Pancreas (tissue), 10 donors: ENCODE data around the gene CDT1. TPM values are rescaled to one million over a fixed set of nuclear protein-coding genes. Genes with fewer than 3 reads are reported as not detected.

Source experiments
- ATAC-seq, 4 donors: fragments of 200-7000 bp; cut with Tn5 transposase; one replicate each; pipeline versions ENCODE4 v1.8.0 to v1.9.1; 2020; ENCODE audit warnings: mild to moderate bottlenecking in 4 of 4, moderate library complexity in 4 of 4
- DNase-seq, 6 donors: peaks; one replicate each; pipeline ENCODE4 v3.0.0-alpha.2; 2020
- FAIRE-seq: peaks from 2 replicates; lab custom pipeline; 2012; peaks lifted over from hg19 to GRCh38; lab: Jason Lieb, UNC
- H3K27ac ChIP-seq, 4 donors: fragments of 200-600 bp; sonication (generic); 1 replicate in 3 of 4; 2 replicates in 1 of 4; pipeline versions ENCODE4 v1.5.0 to v1.8.0; 2020
- H3K27me3 ChIP-seq, 4 donors: fragments of 200-600 bp; one replicate each; pipeline ENCODE4 v1.8.0; 2021
- H3K36me3 ChIP-seq, 3 donors: fragments of 200-600 bp; sonication (generic) in 1 of 3; one replicate each; pipeline versions ENCODE4 v1.5.0 to v1.8.0; 2020 to 2021
- H3K4me1 ChIP-seq, 3 donors: fragments of 200-600 bp; one replicate each; pipeline ENCODE4 v1.8.0; 2021
- H3K4me3 ChIP-seq, 4 donors: fragments of 200-600 bp; sonication (generic) in 2 of 4; one replicate each; pipeline versions ENCODE4 v1.5.0 to v1.8.0; 2020 to 2021
- H3K9me3 ChIP-seq, 4 donors: fragments of 200-600 bp; one replicate each; pipeline ENCODE4 v1.8.0; 2021
- WGBS, 2 donors: extraction: QIAGEN DNeasy Blood & Tissue Kit; methylation state at CpG; one replicate each; pipeline ENCODE4 v1.1.7; 2013; 5-methylcytosine and 5-hydroxymethylcytosine counted together
- intact Hi-C, 3 donors: fragments of 100-400 bp; cut with DNase I; formaldehyde crosslinking; loops; one replicate each; pipeline versions ENCODE4 v1.11.1 to v1.14.2; 2022
- polyA plus RNA-seq, 2 donors: library from polyadenylated mRNA; stranded (reverse); fragments of 200-250 nt; gene quantifications; one replicate each; pipeline ENCODE4 v1.2.3, GENCODE V29; 2013
- total RNA-seq, 6 donors: library from RNA; stranded (reverse); fragmentation: NEBNext Ultra II Directional in 4 of 6; extraction: Animal tissue kit (Norgen Biotek cat#: 25700) in 4 of 6; gene quantifications; one replicate each; pipeline versions ENCODE4 v1.2.1 to v1.2.4, GENCODE V29; 2021 to 2023
- TF ChIP-seq, protein P1 (sequence below), 4 donors: fragments of 200-600 bp; sonication (generic) in 3 of 4; IDR thresholded peaks; one replicate each; pipeline versions ENCODE4 v1.5.0 to v1.8.0; 2021; ENCODE audit warnings: antibody characterized with exemption in 4 of 4
- donor health status: healthy with polysubstance abuse.
- donor health status: DM: no; HTN: no; CAD: no; lungs with moderate emphysema.
- donor health status: DM: no; HTN: no; CAD: no.
- donor health status: control.
- donor health status: control.
- donor health status: Bipolar disorder and iron deficiency.
- donor health status: DM: yes; HTN: yes; CAD: no.
- donor health status: DM: no; HTN: no; CAD: no.
- donor health status: DM: no; HTN: no; CAD: no.
- donor health status: DM: yes; HTN: yes; CAD: no.

CDT1 gene
- total and polyA plus RNA-seq, 8 donors: 0.12 to 1.8 (median 0.78) TPM

DNA sequence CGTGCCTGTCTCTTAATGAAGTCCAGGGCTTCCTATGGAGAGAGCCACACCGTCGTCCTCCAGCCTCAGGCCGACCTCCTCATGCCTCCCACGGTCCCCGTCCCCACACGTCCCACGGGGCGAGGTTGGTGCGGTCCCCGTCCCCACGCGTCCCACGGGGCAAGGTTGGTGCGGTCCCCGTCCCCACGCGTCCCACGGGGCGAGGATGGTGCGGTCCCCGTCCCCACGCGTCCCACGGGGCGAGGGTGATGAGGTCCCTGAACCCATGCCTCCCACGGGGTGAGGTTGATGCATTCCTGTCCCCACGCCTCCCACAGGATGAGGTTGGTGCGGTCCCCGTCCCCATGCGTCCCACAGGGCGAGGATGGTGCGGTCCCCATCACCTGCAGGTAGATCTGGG, 32.2 kb downstream of the CDT1 start:
- 94% methylated on average over 33 of the region's 33 CpGs for WGBS, 2 donors
- intact Hi-C loops: no loop called here
- H3K4me3 ChIP-seq: no peak overlapping the region
- no peak overlapping the region for H3K27ac ChIP-seq
- no peaks in the 10 kb centered on the region for H3K36me3 ChIP-seq
- no peaks in the 10 kb centered on the region for H3K4me1 ChIP-seq
- TF ChIP-seq, protein P1, sequence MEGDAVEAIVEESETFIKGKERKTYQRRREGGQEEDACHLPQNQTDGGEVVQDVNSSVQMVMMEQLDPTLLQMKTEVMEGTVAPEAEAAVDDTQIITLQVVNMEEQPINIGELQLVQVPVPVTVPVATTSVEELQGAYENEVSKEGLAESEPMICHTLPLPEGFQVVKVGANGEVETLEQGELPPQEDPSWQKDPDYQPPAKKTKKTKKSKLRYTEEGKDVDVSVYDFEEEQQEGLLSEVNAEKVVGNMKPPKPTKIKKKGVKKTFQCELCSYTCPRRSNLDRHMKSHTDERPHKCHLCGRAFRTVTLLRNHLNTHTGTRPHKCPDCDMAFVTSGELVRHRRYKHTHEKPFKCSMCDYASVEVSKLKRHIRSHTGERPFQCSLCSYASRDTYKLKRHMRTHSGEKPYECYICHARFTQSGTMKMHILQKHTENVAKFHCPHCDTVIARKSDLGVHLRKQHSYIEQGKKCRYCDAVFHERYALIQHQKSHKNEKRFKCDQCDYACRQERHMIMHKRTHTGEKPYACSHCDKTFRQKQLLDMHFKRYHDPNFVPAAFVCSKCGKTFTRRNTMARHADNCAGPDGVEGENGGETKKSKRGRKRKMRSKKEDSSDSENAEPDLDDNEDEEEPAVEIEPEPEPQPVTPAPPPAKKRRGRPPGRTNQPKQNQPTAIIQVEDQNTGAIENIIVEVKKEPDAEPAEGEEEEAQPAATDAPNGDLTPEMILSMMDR (IDR thresholded peaks at IDR 0.05): no peak
- DNase-seq (peak in 2 of 6 donors; percentile 25 to 46), FAIRE-seq (no peak), ATAC-seq (no peak)
- no peaks in the 10 kb centered on the region for H3K9me3 ChIP-seq
- no peaks in the 10 kb centered on the region for H3K27me3 ChIP-seq

DNA sequence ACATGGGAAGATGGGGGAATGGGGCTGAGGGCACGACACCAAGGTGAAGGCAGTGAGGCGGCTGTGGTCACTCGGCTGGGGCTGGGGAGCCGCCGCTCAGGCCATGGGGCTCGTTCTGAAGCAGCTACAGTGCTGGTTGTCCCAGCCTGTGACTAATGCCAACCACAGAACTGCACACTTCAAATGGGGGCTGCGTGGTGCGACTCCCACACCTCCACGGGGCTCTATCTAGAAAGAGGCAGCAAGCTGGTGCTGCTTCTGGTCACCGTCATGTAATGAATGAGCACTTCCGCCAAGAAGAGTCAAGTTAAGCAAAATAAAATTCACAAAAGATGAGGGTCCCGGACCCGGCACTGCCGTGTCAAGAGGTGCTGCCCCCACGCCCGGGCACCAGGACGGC, 33.2 kb downstream of the CDT1 start:
- Histone ChIP-seq H3K9me3 (no peaks in the 10 kb centered on the region), H3K4me3 (no peak overlapping the region), H3K27ac (no peak overlapping the region), H3K27me3 (no peaks in the 10 kb centered on the region), H3K4me1 (no peaks in the 10 kb centered on the region), H3K36me3 (no peaks in the 10 kb centered on the region)
- TF ChIP-seq, protein P1 (IDR thresholded peaks at IDR 0.05): no peak
- WGBS, 2 donors: 90 to 93% methylated on average over 17 of the region's 17 CpGs
- intact Hi-C loops: no loop called here
- DNase-seq (no peak), FAIRE-seq (no peak), ATAC-seq (no peak)

DNA sequence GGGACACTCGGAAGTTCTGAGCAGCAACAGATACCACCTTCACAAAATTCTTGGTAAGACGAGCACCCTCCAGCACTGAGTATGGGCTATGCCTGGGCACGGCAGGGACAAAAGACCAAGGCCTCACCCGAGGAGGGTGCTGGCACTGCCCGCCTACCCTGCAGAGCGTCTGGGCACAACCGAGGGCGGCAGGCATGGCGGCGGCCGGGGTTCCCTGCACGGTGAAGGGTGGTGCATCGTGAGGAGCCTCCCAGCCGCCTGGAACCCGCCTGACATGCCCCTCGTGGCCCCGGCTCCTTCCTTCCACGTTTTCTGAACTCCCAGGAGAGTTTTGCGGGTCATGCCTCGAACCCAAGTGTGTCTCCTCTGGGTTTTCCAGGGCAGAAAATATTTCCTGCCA, 34.2 kb downstream of the CDT1 start:
- no peak for ATAC-seq
- no peaks in the 10 kb centered on the region for H3K9me3 ChIP-seq
- WGBS, 2 donors: 86 to 92% methylated on average over 20 of the region's 20 CpGs
- DNase-seq: peak in 1 of 6 donors; percentile 52
- no peak for FAIRE-seq
- H3K27ac ChIP-seq: no peak overlapping the region
- H3K4me3 ChIP-seq: no peak overlapping the region
- H3K36me3 ChIP-seq: no peaks in the 10 kb centered on the region
- H3K27me3 ChIP-seq: no peaks in the 10 kb centered on the region
- intact Hi-C loops: no loop called here
- H3K4me1 ChIP-seq: no peaks in the 10 kb centered on the region
- TF ChIP-seq, protein P1 (IDR thresholded peaks at IDR 0.05): no peak

DNA sequence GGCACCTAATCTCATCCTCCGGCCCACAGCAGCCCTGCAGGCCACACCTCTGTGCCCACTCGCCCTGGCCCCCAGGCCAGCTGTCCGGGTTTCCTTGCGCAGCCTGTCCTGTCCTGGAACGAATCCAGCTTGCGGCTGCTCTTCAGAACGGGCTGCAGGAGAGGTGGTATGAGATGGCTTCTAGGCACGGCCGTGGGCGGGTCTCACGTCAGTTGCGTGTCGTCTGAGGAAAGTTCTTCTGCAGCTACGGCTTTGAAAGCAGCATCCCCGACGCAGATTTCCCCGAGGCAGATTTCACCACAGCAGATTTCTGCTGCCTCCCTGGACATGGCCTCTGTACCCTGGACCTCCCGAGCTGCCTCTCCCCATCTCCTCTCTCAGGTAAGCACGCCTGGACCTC, 35.0 kb downstream of the CDT1 start:
- ATAC-seq (no peak), DNase-seq (peak in 2 of 6 donors; percentile 21 to 64), FAIRE-seq (no peak)
- no peaks in the 10 kb centered on the region for H3K36me3 ChIP-seq
- no peaks in the 10 kb centered on the region for H3K4me1 ChIP-seq
- TF ChIP-seq, protein P1 (IDR thresholded peaks at IDR 0.05): no peak
- no peak overlapping the region for H3K4me3 ChIP-seq
- H3K27me3 ChIP-seq: no peaks in the 10 kb centered on the region
- H3K9me3 ChIP-seq: no peaks in the 10 kb centered on the region
- H3K27ac ChIP-seq: no peak overlapping the region
- WGBS, 2 donors: 87 to 92% methylated on average over 19 of the region's 19 CpGs
- intact Hi-C loops: no loop called here

DNA sequence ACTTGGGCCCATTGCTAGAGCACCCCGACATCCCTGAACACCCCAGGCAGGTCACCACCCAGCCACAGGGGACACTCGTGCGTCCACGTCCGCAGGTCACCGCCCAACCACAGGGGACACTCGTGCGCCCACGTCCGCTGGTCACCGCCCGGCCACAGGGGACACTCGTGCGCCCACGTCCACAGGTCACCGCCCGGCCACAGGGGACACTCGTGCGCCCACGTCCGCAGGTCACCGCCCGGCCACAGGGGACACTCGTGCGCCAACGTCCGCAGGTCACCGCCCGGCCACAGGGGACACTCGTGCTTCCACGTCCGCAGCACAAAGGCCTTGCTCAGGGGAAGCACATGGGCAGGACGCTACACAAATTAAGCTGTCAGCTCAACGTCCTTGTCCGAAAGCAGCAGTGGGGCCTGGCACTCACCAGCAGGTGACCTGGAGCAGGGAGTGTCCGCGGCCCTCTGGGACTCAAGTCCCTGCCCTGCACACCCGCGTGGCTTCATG, 35.5 kb downstream of the CDT1 start:
- TF ChIP-seq, protein P1 (IDR thresholded peaks at IDR 0.05): no peak
- Histone ChIP-seq H3K4me1 (no peaks in the 10 kb centered on the region), H3K4me3 (no peak overlapping the region), H3K27ac (no peak overlapping the region), H3K9me3 (no peaks in the 10 kb centered on the region), H3K36me3 (no peaks in the 10 kb centered on the region), H3K27me3 (no peaks in the 10 kb centered on the region)
- FAIRE-seq (no peak), DNase-seq (peak in 1 of 6 donors; percentile 64), ATAC-seq (no peak)
- 94% methylated on average over 39 of the region's 39 CpGs for WGBS, 2 donors
- intact Hi-C loops: no loop called here
